SU-DHL-6 (cell line): ENCODE data around the gene CCDC122.

Experiments used
- H2AFZ ChIP-seq: fragments of 200-600 bp; sonication (generic); 2 replicates; pipeline ENCODE4 v1.6.1; 2014; ENCODE audit warnings: low read depth, mild to moderate bottlenecking, moderate library complexity, mixed read lengths, antibody characterized with exemption, low read length; ENCODE audit not compliant: severe bottlenecking
- H3F3A ChIP-seq: fragments of 200-600 bp; shearing (Covaris generic); 2 replicates; pipeline ENCODE4 v1.6.0; 2016; ENCODE audit warnings: antibody characterized with exemption, mild to moderate bottlenecking; ENCODE audit not compliant: insufficient read depth
- H3K27ac ChIP-seq: fragments of 200-600 bp; sonication (generic); 2 replicates; pipeline ENCODE4 v1.5.1; 2016; ENCODE audit warnings: low read depth, mild to moderate bottlenecking, low read length, moderate library complexity, mixed read lengths
- H3K27me3 ChIP-seq: fragments of 200-600 bp; sonication (generic), shearing (Covaris generic); 2 replicates; pipeline ENCODE4 v1.6.0; 2014; ENCODE audit warnings: mild to moderate bottlenecking, low read length
- H3K36me3 ChIP-seq: fragments of 200-600 bp; sonication (generic); 2 replicates; pipeline ENCODE4 v1.6.1; 2014; ENCODE audit warnings: mild to moderate bottlenecking, low read length, mixed read lengths
- H3K4me2 ChIP-seq: fragments of 300-600, 200-600 bp; shearing (Covaris generic), sonication (generic); 2 replicates; pipeline ENCODE4 v1.6.0; 2014; ENCODE audit warnings: low read length, low read depth, mild to moderate bottlenecking; ENCODE audit not compliant: poor library complexity, severe bottlenecking
- H3K4me3 ChIP-seq: fragments of 200-600 bp; sonication (generic); 2 replicates; pipeline ENCODE4 v1.5.1; 2014; ENCODE audit warnings: antibody characterized with exemption, low read length, mild to moderate bottlenecking, mixed read lengths; ENCODE audit not compliant: insufficient read depth, poor library complexity, severe bottlenecking
- H3K79me2 ChIP-seq: fragments of 200-600 bp; sonication (generic); 2 replicates; pipeline ENCODE4 v1.6.1; 2014; ENCODE audit warnings: mild to moderate bottlenecking, low read length, moderate library complexity; ENCODE audit not compliant: insufficient read depth
- H3K9ac ChIP-seq: fragments of 200-600 bp; sonication (generic); 2 replicates; pipeline ENCODE4 v1.7.0; 2014; ENCODE audit warnings: mild to moderate bottlenecking, low read length
- H3K9me2 ChIP-seq: fragments of 200-600 bp; sonication (generic); replicated peaks from 2 replicates; pipeline ENCODE4 v1.6.1; 2014; ENCODE audit warnings: low read length; ENCODE audit not compliant: insufficient read depth
- H3K9me3 ChIP-seq: fragments of 200-600 bp; sonication (generic); 2 replicates; pipeline ENCODE4 v1.6.1; 2014; ENCODE audit warnings: low read length, mixed read lengths; ENCODE audit not compliant: insufficient read depth
- H4K20me1 ChIP-seq: fragments of 200-600 bp; sonication (generic); 2 replicates; pipeline ENCODE4 v1.6.1; 2014; ENCODE audit warnings: low read depth, mild to moderate bottlenecking, antibody characterized with exemption, low read length, moderate library complexity, mixed read lengths
- CTCF ChIP-seq: fragments of 200-600 bp; sonication (generic); IDR thresholded peaks from one replicate; pipeline ENCODE4 v1.5.1; 2017; ENCODE audit warnings: antibody characterized with exemption, mild to moderate bottlenecking, low read length, moderate library complexity; ENCODE audit not compliant: insufficient read depth, poor library complexity, severe bottlenecking
- EZH2phosphoT487 ChIP-seq: fragments of 200-600 bp; sonication (generic), shearing (Covaris generic); conservative IDR thresholded peaks from 2 replicates; pipeline ENCODE4 v1.6.1; 2018; ENCODE audit warnings: mild to moderate bottlenecking, antibody characterized with exemption, low read length, moderate library complexity, mixed read lengths

CCDC122 gene

GRCh38 chr13:43822969-43823368 is 56.6 kb downstream of the CCDC122 start:
- Histone ChIP-seq H3K27me3 (no peaks in the 10 kb centered on the region), H3K9me3 (no peaks in the 10 kb centered on the region), H3K4me3 (no peak overlapping the region), H3K4me2 (no peak overlapping the region), H3K9me2 (no peaks in the 10 kb centered on the region), H3F3A (no peaks in the 10 kb centered on the region), H3K36me3 (no peaks in the 10 kb centered on the region), H4K20me1 (no peaks in the 10 kb centered on the region), H3K79me2 (no peaks in the 10 kb centered on the region), H3K27ac (no peak overlapping the region), H3K9ac (no peak overlapping the region), H2AFZ (no peak overlapping the region)
- TF ChIP-seq CTCF (no peak), EZH2phosphoT487 (no peak)

- no peak overlapping the region for H3K9ac ChIP-seq
- H3K9me3 ChIP-seq = no peaks in the 10 kb centered on the region
- no peaks in the 10 kb centered on the region for H3F3A ChIP-seq
- no peaks in the 10 kb centered on the region for H3K79me2 ChIP-seq
- no peaks in the 10 kb centered on the region for H3K9me2 ChIP-seq
- no peak overlapping the region for H3K4me3 ChIP-seq
- no peaks in the 10 kb centered on the region for H3K36me3 ChIP-seq
- TF ChIP-seq CTCF (no peak), EZH2phosphoT487 (no peak)
- H2AFZ ChIP-seq = no peak overlapping the region
- no peak overlapping the region for H3K27ac ChIP-seq
- no peaks in the 10 kb centered on the region for H3K27me3 ChIP-seq
- H4K20me1 ChIP-seq = no peaks in the 10 kb centered on the region
- no peak overlapping the region for H3K4me2 ChIP-seq
Measured at GRCh38 chr13:43816401-43816889, 63.1 kb downstream of the CCDC122 start.

GRCh38 chr13:43815204-43815603 is 64.3 kb downstream of the CCDC122 start:
- H3K9ac ChIP-seq = no peak overlapping the region
- H3K27ac ChIP-seq = no peak overlapping the region
- H3K4me2 ChIP-seq = no peak overlapping the region
- TF ChIP-seq CTCF (no peak), EZH2phosphoT487 (no peak)
- no peaks in the 10 kb centered on the region for H3K9me2 ChIP-seq
- no peak overlapping the region for H2AFZ ChIP-seq
- H3K36me3 ChIP-seq = no peaks in the 10 kb centered on the region
- no peaks in the 10 kb centered on the region for H4K20me1 ChIP-seq
- no peaks in the 10 kb centered on the region for H3K9me3 ChIP-seq
- no peaks in the 10 kb centered on the region for H3K79me2 ChIP-seq
- H3F3A ChIP-seq = no peaks in the 10 kb centered on the region
- no peaks in the 10 kb centered on the region for H3K27me3 ChIP-seq
- no peak overlapping the region for H3K4me3 ChIP-seq
